HG03354 (cell line): ENCODE measurements around the gene RNF141.

Experiments used
- ATAC-seq: cut with Tn5 transposase; IDR thresholded peaks from one replicate; pipeline ENCODE4 v1.9.1; 2021; ENCODE audit warnings: mild to moderate bottlenecking; ENCODE audit not compliant: unreplicated experiment, poor library complexity, severe bottlenecking

Gene RNF141

GRCh38 chr11:10487002-10487647, 53.9 kb downstream of the RNF141 start:
- no peak for ATAC-seq

GRCh38 chr11:10486161-10486840, 54.7 kb downstream of the RNF141 start:
- ATAC-seq: no peak

- no peak for ATAC-seq
Measured at GRCh38 chr11:10485646-10486045, 55.3 kb downstream of the RNF141 start.

GRCh38 chr11:10484461-10485180, 56.4 kb downstream of the RNF141 start:
- ATAC-seq: no peak

GRCh38 chr11:10483584-10483983, 57.4 kb downstream of the RNF141 start:
- no peak for ATAC-seq

GRCh38 chr11:10483174-10483573, 57.8 kb downstream of the RNF141 start:
- ATAC-seq: no peak

GRCh38 chr11:10481560-10482349, 59.2 kb downstream of the RNF141 start:
- no peak for ATAC-seq

GRCh38 chr11:10480760-10481159, 60.2 kb downstream of the RNF141 start:
- no peak for ATAC-seq

- ATAC-seq: no peak
Measured at GRCh38 chr11:10480026-10480425, 61.0 kb downstream of the RNF141 start.

- no peak for ATAC-seq
Measured at GRCh38 chr11:10478574-10479550, 62.1 kb downstream of the RNF141 start.

- no peak for ATAC-seq
Measured at GRCh38 chr11:10478066-10478465, 62.9 kb downstream of the RNF141 start.

GRCh38 chr11:10477690-10478046, 63.3 kb downstream of the RNF141 start:
- ATAC-seq: no peak

GRCh38 chr11:10476927-10477689, 63.9 kb downstream of the RNF141 start:
- ATAC-seq: no peak

- ATAC-seq: no peak
Measured at GRCh38 chr11:10476342-10476741, 64.6 kb downstream of the RNF141 start.

GRCh38 chr11:10474551-10474950, 66.4 kb downstream of the RNF141 start:
- no peak for ATAC-seq

- no peak for ATAC-seq
Measured at GRCh38 chr11:10473371-10473770, 67.6 kb downstream of the RNF141 start.

GRCh38 chr11:10462746-10463300, 78.2 kb downstream of the RNF141 start:
- no peak for ATAC-seq
